Measurements from ENCODE around the gene GPX5. TPM values are rescaled to one million over a fixed set of nuclear protein-coding genes. Genes with fewer than 3 reads are reported as not detected.

GPX5 gene
- total RNA-seq, 1 experiment from 2014 or later: not detected

- Histone ChIP-seq H3K9me3 (ENCODE audit: control insufficient read depth, insufficient read depth, low read depth, low read length) (no peaks in the 10 kb centered on the region), H3K27ac (ENCODE audit: low read length) (no peak overlapping the region), H3K4me3 (ENCODE audit: low read depth in 2 of 2, low read length in 2 of 2) (no peak overlapping the region), H3K4me1 (ENCODE audit: control insufficient read depth, insufficient read depth, low read length) (no peaks in the 10 kb centered on the region), H3K36me3 (ENCODE audit: control insufficient read depth, insufficient read depth, low read length) (no peaks in the 10 kb centered on the region; the same call in none of the 2 replicates), H3K27me3 (ENCODE audit: control insufficient read depth, insufficient read depth, low read length) (peaks cover 26% of the 10 kb centered on the region)
- CTCF ChIA-PET: no interaction called here
- intact Hi-C loops (cut with micrococcal nuclease; ENCODE audit: unreplicated experiment): no loop called here
- no peak for TF ChIP-seq REST (IDR thresholded peaks at IDR 0.05; ENCODE audit: insufficient read depth in 1 of 2, low read depth in 2 of 2, low read length in 1 of 2)
- TF ChIP-seq POLR2AphosphoS5 (IDR thresholded peaks at IDR 0.05; ENCODE audit: low read depth, low read length): no peak
- no peak for TF ChIP-seq CTCF (IDR thresholded peaks at IDR 0.05)
- no peak for TF ChIP-seq SIN3A (IDR thresholded peaks at IDR 0.05; ENCODE audit: borderline replicate concordance, insufficient read depth, low read depth, low read length)
- TF ChIP-seq TCF7L2 (IDR thresholded peaks at IDR 0.05; ENCODE audit: low read depth, low read length): no peak
- in situ Hi-C loops (cut with HindIII; ENCODE audit: low pct_unique_long_range_greater_than_20kb, low sequenced_read_pairs): no loop called here
- BruUV-seq (replicated peaks): no TSS peak
- ATAC-seq (no peak), DNase-seq (ENCODE audit: low read depth, low spot score) (no peak)
- POLR2A ChIA-PET: interaction anchor here (0.6 kb wide), 1 partner anchor 38 kb away, joined by 4 read pairs; no protein-coding TSS in a partner anchor
Observed at GRCh38 chr6:28553986-28554881, 28.6 kb downstream of the GPX5 start.

GRCh38 chr6:28555136-28555535 lies 29.5 kb downstream of the GPX5 start:
- POLR2A ChIA-PET: no interaction called here
- ATAC-seq (no peak), DNase-seq (ENCODE audit: low read depth, low spot score) (no peak)
- Histone ChIP-seq H3K4me3 (ENCODE audit: low read depth in 2 of 2, low read length in 2 of 2) (no peak overlapping the region), H3K36me3 (ENCODE audit: control insufficient read depth, insufficient read depth, low read length) (no peaks in the 10 kb centered on the region; the same call in none of the 2 replicates), H3K9me3 (ENCODE audit: control insufficient read depth, insufficient read depth, low read depth, low read length) (no peaks in the 10 kb centered on the region), H3K4me1 (ENCODE audit: control insufficient read depth, insufficient read depth, low read length) (no peaks in the 10 kb centered on the region), H3K27me3 (ENCODE audit: control insufficient read depth, insufficient read depth, low read length) (peaks cover 28% of the 10 kb centered on the region), H3K27ac (ENCODE audit: low read length) (no peak overlapping the region)
- no peak for TF ChIP-seq POLR2AphosphoS5 (IDR thresholded peaks at IDR 0.05; ENCODE audit: low read depth, low read length)
- no peak for TF ChIP-seq CTCF (IDR thresholded peaks at IDR 0.05)
- TF ChIP-seq REST (IDR thresholded peaks at IDR 0.05; ENCODE audit: insufficient read depth in 1 of 2, low read depth in 2 of 2, low read length in 1 of 2): no peak
- no peak for TF ChIP-seq SIN3A (IDR thresholded peaks at IDR 0.05; ENCODE audit: borderline replicate concordance, insufficient read depth, low read depth, low read length)
- no peak for TF ChIP-seq TCF7L2 (IDR thresholded peaks at IDR 0.05; ENCODE audit: low read depth, low read length)
- intact Hi-C loops (cut with micrococcal nuclease; ENCODE audit: unreplicated experiment) (no loop called here), in situ Hi-C loops (cut with HindIII; ENCODE audit: low pct_unique_long_range_greater_than_20kb, low sequenced_read_pairs) (no loop called here)
- CTCF ChIA-PET: no interaction called here
- no TSS peak for BruUV-seq (replicated peaks)
